GM12878 (cell line): Measurements from ENCODE around the gene SPRED2. TPM values are rescaled to one million over a fixed set of nuclear protein-coding genes. Genes with fewer than 3 reads are reported as not detected.

Experiments used
- ATAC-seq: fragments of 200-7000 bp; cut with Tn5 transposase; 3 replicates; pipeline ENCODE4 v1.9.1; 2020; ENCODE audit warnings: mild to moderate bottlenecking, moderate library complexity
- BruUV-seq: library from RNA; stranded (reverse); fragments of 400-500 nt; replicated peaks from 2 replicates; lab custom pipeline; 2021; lab: Mats Ljungman, UMichigan
- CTCF ChIA-PET: fragments of 300-600 bp; sonication (Branson Sonifier 250); formaldehyde crosslinking; extraction: SDS; loops from one replicate; lab custom pipeline; 2021; ENCODE audit warnings: inconsistent platforms; lab: Yijun Ruan, JAX
- POLR2A ChIA-PET: fragments of 350-600 bp; formaldehyde crosslinking; extraction: SDS; loops from one replicate; lab custom pipeline; 2021; ENCODE audit warnings: inconsistent platforms; lab: Charles Lee
- RAD21 ChIA-PET: fragments of 300-600 bp; sonication (Branson Sonifier 250); formaldehyde crosslinking; loops from one replicate; lab custom pipeline; 2023; ENCODE audit warnings: antibody characterized with exemption; ENCODE audit not compliant: unreplicated experiment; lab: Charles Lee
- SMC1A ChIA-PET: fragments of 300-600 bp; sonication (Branson Sonifier 250); formaldehyde crosslinking; loops from one replicate; lab custom pipeline; 2023; ENCODE audit not compliant: unreplicated experiment, uncharacterized antibody; lab: Charles Lee
- DNase-seq: peaks from one replicate; pipeline ENCODE4 v3.0.0-alpha.2; 2011; ENCODE audit warnings: low read depth, low spot score
- FAIRE-seq: peaks from 3 replicates; lab custom pipeline; 2011; peaks lifted over from hg19 to GRCh38; lab: Jason Lieb, UNC
- H2AFZ ChIP-seq: 2 replicates; pipeline ENCODE4 v1.6.0; 2011; ENCODE audit warnings: low read depth, low read length, control low read depth; ENCODE audit not compliant: control insufficient read depth
- H3K27ac ChIP-seq: 2 replicates; pipeline ENCODE4 v1.5.1; 2011; ENCODE audit warnings: control low read depth; ENCODE audit not compliant: control insufficient read depth, insufficient read depth
- H3K27me3 ChIP-seq, 2 experiments: replicated peaks in 1 of 2; 2 replicates each; pipeline versions ENCODE4 v1.6.0 to v1.6.1; 2011; ENCODE audit warnings: low read length in 1 of 2; ENCODE audit not compliant: control insufficient read depth in 2 of 2, insufficient read depth in 2 of 2
- H3K36me3 ChIP-seq, 2 experiments: 2 replicates each; pipeline ENCODE4 v1.5.1; 2011; ENCODE audit warnings: low read length in 1 of 2; ENCODE audit not compliant: control insufficient read depth in 2 of 2, insufficient read depth in 2 of 2
- H3K4me1 ChIP-seq: 2 replicates; pipeline ENCODE4 v1.6.1; 2011; ENCODE audit warnings: mild to moderate bottlenecking, low read length, moderate library complexity, mixed read lengths; ENCODE audit not compliant: control insufficient read depth, insufficient read depth
- H3K4me2 ChIP-seq: 2 replicates; pipeline ENCODE4 v1.6.0; 2011; ENCODE audit warnings: control low read depth; ENCODE audit not compliant: control insufficient read depth, insufficient read depth
- H3K4me3 ChIP-seq: fragments of 200-600 bp; sonication (generic); 2 replicates; pipeline ENCODE4 v1.5.1; 2016
- H3K79me2 ChIP-seq: 2 replicates; pipeline ENCODE4 v1.6.0; 2011; ENCODE audit warnings: low read length; ENCODE audit not compliant: control insufficient read depth, insufficient read depth
- H3K9ac ChIP-seq: 2 replicates; pipeline ENCODE4 v1.8.0; 2011; ENCODE audit warnings: low read length, control low read depth, mixed read lengths; ENCODE audit not compliant: control insufficient read depth, insufficient read depth
- H3K9me3 ChIP-seq: replicated peaks from 3 replicates; pipeline ENCODE4 v1.5.1; 2011; ENCODE audit warnings: mild to moderate bottlenecking, low read length; ENCODE audit not compliant: control insufficient read depth, insufficient read depth
- H4K20me1 ChIP-seq: 2 replicates; pipeline ENCODE4 v1.6.0; 2011; ENCODE audit not compliant: control insufficient read depth, insufficient read depth
- ATF7 ChIP-seq: fragments of 450-650 bp; IDR thresholded peaks from 2 replicates; pipeline ENCODE4 v1.6.1; 2016; ENCODE audit warnings: low read depth, mild to moderate bottlenecking
- NR2F1 ChIP-seq: fragments of 450-650 bp; conservative IDR thresholded peaks from 2 replicates; pipeline ENCODE4 v1.6.1; 2017; ENCODE audit warnings: mild to moderate bottlenecking
- POU2F2 ChIP-seq: IDR thresholded peaks from 3 replicates; pipeline ENCODE4 v1.6.1; 2011; ENCODE audit warnings: low read depth, mild to moderate bottlenecking, low read length, borderline replicate concordance
- SMARCA5 ChIP-seq: fragments of 450-650 bp; IDR thresholded peaks from 2 replicates; pipeline ENCODE4 v1.6.1; 2017; ENCODE audit warnings: mild to moderate bottlenecking
- ZBTB40 ChIP-seq: fragments of 450-650 bp; IDR thresholded peaks from 2 replicates; pipeline ENCODE4 v1.6.1; 2016; ENCODE audit warnings: mild to moderate bottlenecking, moderate library complexity, borderline replicate concordance
- ZNF592 ChIP-seq: fragments of 450-650 bp; IDR thresholded peaks from 2 replicates; pipeline ENCODE4 v1.6.1; 2017; ENCODE audit warnings: mild to moderate bottlenecking, moderate library complexity
- WGBS: methylation state at CpG from one replicate; pipeline ENCODE4 v1.1.6; 2016; ENCODE audit warnings: low lambda C conversion rate; ENCODE audit not compliant: insufficient replicate concordance, insufficient coverage; ENCODE audit errors: missing lambda C conversion rate; 5-methylcytosine and 5-hydroxymethylcytosine counted together
- in situ Hi-C: fragments of 300-500 bp; cut with MboI; formaldehyde crosslinking; loops from 9 replicates; pipeline ENCODE4 v1.14.3; 2018; ENCODE audit warnings: mixed read lengths
- intact Hi-C: fragments of 100-400 bp; cut with micrococcal nuclease; formaldehyde crosslinking; loops from one replicate; pipeline ENCODE4 v1.14.2; 2022; ENCODE audit not compliant: unreplicated experiment
- polyA plus RNA-seq, 11 experiments: library from polyadenylated mRNA; depleted of rRNA in 4 of 11; unstranded in 6 of 11; stranded (reverse) in 5 of 11; fragments of >200 nt; fragmentation: Nextera tagmentation in 4 of 11; fragmentation: Illumina TruSeq in 1 of 11; extraction: Ambion mirVana in 4 of 11; extraction: Trizol in 1 of 11; gene quantifications; 1 replicate in 1 of 11; 2 replicates in 10 of 11; pipeline versions ENCODE4 v1.2.1 to v1.2.3, GENCODE V29; 2011 to 2016; ENCODE audit warnings: inconsistent platforms in 2 of 11, missing spikeins in 2 of 11, low read depth in 1 of 11
- total RNA-seq, 4 experiments: library from RNA; depleted of rRNA in 3 of 4; stranded (reverse); fragments of >200 nt in 3 of 4; fragmentation: Illumina TruSeq in 1 of 4; extraction: Trizol in 1 of 4; gene quantifications; 2 replicates each; pipeline versions ENCODE4 v1.2.1 to v1.2.3, GENCODE V29; 2013 to 2021

SPRED2 gene
- total and polyA plus RNA-seq, 10 of the 15 experiments (the other 5 are each of a cell fraction or from before 2014, with no cell fraction given): 3.0 to 23.9 (median 9.7) TPM

- intact Hi-C loops: no loop called here
- RAD21 ChIA-PET: interaction anchor here (0.8 to 3.2 kb wide), 6 partner anchors 12 to 178 kb away, joined by 3 to 14 read pairs (median 8); no protein-coding TSS in a partner anchor
- 10% methylated on average over 3 of the region's 3 CpGs for WGBS
- TF ChIP-seq NR2F1 (no peak), ATF7 (no peak), ZNF592 (no peak), POU2F2 (no peak), ZBTB40 (no peak), SMARCA5 (no peak)
- SMC1A ChIA-PET: interaction anchor here (0.8 to 10.7 kb wide), 13 partner anchors 10 to 112 kb away, joined by 3 to 142 read pairs (median 8); no protein-coding TSS in a partner anchor
- no TSS peak for BruUV-seq
- peaks cover 0 to 2% of the 10 kb centered on the region in 2 experiments; a peak in 1 of 4 replicates for H3K36me3 ChIP-seq
- H3K79me2 ChIP-seq: no peaks in the 10 kb centered on the region
- H4K20me1 ChIP-seq: no peaks in the 10 kb centered on the region
- ATAC-seq (peak; percentile 28; the same call in 2 of the 3 replicates), FAIRE-seq (no peak), DNase-seq (no peak)
- H3K4me1 ChIP-seq: peaks cover 27% of the 10 kb centered on the region
- H3K4me2 ChIP-seq: peak overlapping the region; percentile 45; the same call in 1 of the 2 replicates
- no peak overlapping the region for H3K27ac ChIP-seq
- no peak overlapping the region for H2AFZ ChIP-seq
- no peaks in the 10 kb centered on the region for H3K27me3 ChIP-seq
- H3K9ac ChIP-seq: no peak overlapping the region
- H3K4me3 ChIP-seq: no peak overlapping the region
- in situ Hi-C loops: no loop called here
- CTCF ChIA-PET: interaction anchor here (1.6 to 6.2 kb wide), 6 partner anchors 11 to 61 kb away, joined by 3 to 31 read pairs (median 12); no protein-coding TSS in a partner anchor
- H3K9me3 ChIP-seq: no peaks in the 10 kb centered on the region
- POLR2A ChIA-PET: interaction anchor here (0.7 to 2.2 kb wide), 6 partner anchors 9 to 47 kb away, joined by 3 to 9 read pairs (median 4); no protein-coding TSS in a partner anchor
Measured at GRCh38 chr2:65374575-65374974, 57.8 kb downstream of the SPRED2 start.
